22Rv1 (cell line): Measurements from ENCODE around the gene PRTN3.

Experiments
- H3K27ac ChIP-seq: fragments of 450-650 bp; 2 replicates; pipeline ENCODE4 v1.5.1; 2017
- CTCF ChIP-seq: fragments of 450-650 bp; IDR thresholded peaks from 2 replicates; pipeline ENCODE4 v1.5.1; 2017; ENCODE audit warnings: mild to moderate bottlenecking
- ZFX ChIP-seq: fragments of 450-650 bp; IDR thresholded peaks from 2 replicates; pipeline ENCODE4 v1.6.1; 2017; ENCODE audit warnings: antibody characterized with exemption, borderline replicate concordance

Gene PRTN3

GRCh38 chr19:795691-796581 is 44.9 kb upstream of the PRTN3 start:
- H3K27ac ChIP-seq, result peak overlapping the region; percentile 99

GRCh38 chr19:796692-797527 is 43.9 kb upstream of the PRTN3 start, which contains the start of gene PTBP1:
PTBP1 (plus strand) TSS chr19:797452; CDS start chr19:797498, 46 bp downstream.
- TF ChIP-seq CTCF, result no peak
- TF ChIP-seq ZFX, result no peak
- peak within 1 kb of the TSS; percentile 99 for H3K27ac ChIP-seq

More at GRCh38 chr19:795691-796581, 44.9 kb upstream of the PRTN3 start:
- no peak for TF ChIP-seq CTCF
- TF ChIP-seq ZFX, result no peak

GRCh38 chr19:797528-798414 is 43.0 kb upstream of the PRTN3 start:
- TF ChIP-seq ZFX, result no peak
- TF ChIP-seq CTCF, result no peak
- H3K27ac ChIP-seq, result peak overlapping the region; percentile 99

- H3K27ac ChIP-seq, result peak overlapping the region; percentile 99
- TF ChIP-seq CTCF (no peak), ZFX (no peak)
These were observed 42.3 kb upstream of the PRTN3 start for GRCh38 chr19:798415-799075.

GRCh38 chr19:799076-799881 is 41.5 kb upstream of the PRTN3 start:
- H3K27ac ChIP-seq, result peak overlapping the region; percentile 99

More at GRCh38 chr19:799076-799881, 41.5 kb upstream of the PRTN3 start:
- TF ChIP-seq CTCF (peak; percentile 48), ZFX (no peak)
